Measurements from ENCODE around the gene DYSF.
"Not testable (repeated sequence)": the region's sequence is repeated elsewhere in the genome, so short reads cannot be mapped to it uniquely, and the experiment has no call there.

DYSF gene

DNA sequence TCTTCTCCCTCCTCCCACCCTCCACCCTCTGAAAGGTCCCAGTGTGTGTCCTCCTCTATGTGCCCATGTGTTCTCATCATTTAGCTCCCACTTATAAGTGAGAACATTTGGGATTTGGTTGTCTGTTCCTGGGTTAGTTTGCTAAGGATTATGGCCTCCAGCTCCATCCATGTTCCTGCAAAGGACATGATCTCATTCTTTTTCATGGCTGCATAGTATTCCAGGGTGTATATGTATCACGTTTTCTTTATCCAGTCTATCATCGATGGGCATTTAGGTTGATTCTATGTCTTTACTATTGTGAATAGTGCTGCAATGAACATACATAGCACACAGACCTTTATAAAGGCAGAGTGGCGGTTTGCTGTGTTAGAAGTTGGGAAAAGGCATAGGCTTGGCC lies 38.2 kb downstream of the DYSF start:
- no CpG with 5 or more reads among the region's 3 CpGs for WGBS, 2 donors (ENCODE audit: extremely low coverage in 2 of 2, insufficient read length in 2 of 2, insufficient replicate concordance in 1 of 2)
- not testable (repeated sequence) for H2AFZ ChIP-seq (ENCODE audit: low read length); H3K4me3 ChIP-seq (ENCODE audit: low read length in 2 of 2); H3K36me3 ChIP-seq (replicated peaks in 1 of 2; ENCODE audit: control insufficient read depth in 2 of 2, insufficient read depth in 2 of 2, low read length in 2 of 2); H3K27ac ChIP-seq (replicated peaks; ENCODE audit: low read length); H3K27me3 ChIP-seq (ENCODE audit: control insufficient read depth in 3 of 3, insufficient read depth in 3 of 3, low read depth in 1 of 3, low read length in 3 of 3); H3K14ac ChIP-seq (ENCODE audit: low read length); H2BK12ac ChIP-seq (ENCODE audit: low read length); H3K79me1 ChIP-seq (ENCODE audit: low read depth, low read length); H3K23ac ChIP-seq (ENCODE audit: low read depth, low read length, poor library complexity); H3K18ac ChIP-seq (ENCODE audit: low read length); H3K9me3 ChIP-seq (replicated peaks in 1 of 2; ENCODE audit: control insufficient read depth in 2 of 2, insufficient read depth in 1 of 2, low read depth in 1 of 2, low read length in 2 of 2); H3K4me1 ChIP-seq (ENCODE audit: control insufficient read depth in 2 of 2, insufficient read depth in 1 of 2, low read depth in 1 of 2, low read length in 2 of 2); H2AK5ac ChIP-seq (ENCODE audit: low read depth, low read length); H3K9ac ChIP-seq (ENCODE audit: low read depth, low read length, poor library complexity); H3K4ac ChIP-seq (ENCODE audit: low read length); H2BK5ac ChIP-seq (ENCODE audit: low read length); H2BK120ac ChIP-seq (ENCODE audit: low read depth, low read length); DNase-seq (ENCODE audit: low spot score); H3K4me2 ChIP-seq (ENCODE audit: insufficient read depth, low read length, poor library complexity, severe bottlenecking); H2BK15ac ChIP-seq (ENCODE audit: low read length); H4K91ac ChIP-seq (ENCODE audit: low read depth, low read length, poor library complexity); H4K8ac ChIP-seq (ENCODE audit: low read depth, low read length)

DNA sequence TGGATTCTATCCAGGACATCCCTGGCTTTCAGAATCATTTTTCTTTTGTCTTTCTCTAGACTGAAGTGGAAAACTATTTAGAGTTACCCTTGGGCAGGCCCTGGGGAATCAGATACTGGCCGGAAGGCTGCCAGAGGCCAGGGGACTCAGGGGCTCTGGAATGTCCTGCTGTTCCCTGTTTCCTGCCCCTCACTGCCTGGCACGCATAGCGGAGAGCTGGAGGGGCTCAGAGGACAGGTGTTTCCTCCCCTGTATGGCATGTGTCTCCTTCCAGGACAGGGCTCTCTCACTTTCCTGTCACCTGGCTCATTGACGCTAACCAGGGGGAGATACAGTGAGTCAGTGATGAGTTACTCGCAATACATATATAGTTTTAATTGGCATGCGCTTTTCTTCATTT lies 38.8 kb downstream of the DYSF start:
- no peak overlapping the region for H3K27ac ChIP-seq (replicated peaks; ENCODE audit: low read length)

DNA sequence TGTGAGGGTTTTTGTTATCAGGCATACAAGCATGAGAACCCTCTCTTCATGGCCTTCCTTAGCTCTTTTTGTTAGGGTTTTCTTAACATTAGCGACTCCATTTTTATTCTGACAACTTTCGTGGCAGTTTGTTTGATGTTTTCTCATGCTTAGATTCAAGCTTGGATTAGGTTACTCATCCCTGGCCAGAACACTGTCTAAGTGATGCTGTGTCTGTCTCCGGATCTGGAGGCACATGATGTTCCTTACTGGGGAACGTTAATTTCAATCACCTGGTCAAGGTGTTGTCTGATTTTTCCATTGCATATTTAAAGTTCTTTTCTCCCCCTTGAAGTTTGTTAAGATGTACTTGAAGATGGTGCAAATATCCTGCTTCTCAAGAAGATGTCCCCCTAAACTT lies 40.7 kb downstream of the DYSF start:
- H3K79me1 ChIP-seq (ENCODE audit: low read depth, low read length) = no peaks in the 10 kb centered on the region
- no peak overlapping the region for H3K23ac ChIP-seq (ENCODE audit: low read depth, low read length, poor library complexity)
- no peak overlapping the region for H2BK15ac ChIP-seq (ENCODE audit: low read length)
- no peak overlapping the region for H3K27ac ChIP-seq (replicated peaks; ENCODE audit: low read length)
- H3K36me3 ChIP-seq (replicated peaks in 1 of 2; ENCODE audit: control insufficient read depth in 2 of 2, insufficient read depth in 2 of 2, low read length in 2 of 2) = no peaks in the 10 kb centered on the region
- DNase-seq (ENCODE audit: low spot score) = no peak
- H4K91ac ChIP-seq (ENCODE audit: low read depth, low read length, poor library complexity) = no peak overlapping the region
- no peak overlapping the region for H2BK12ac ChIP-seq (ENCODE audit: low read length)
- no peaks in the 10 kb centered on the region for H3K9me3 ChIP-seq (replicated peaks in 1 of 2; ENCODE audit: control insufficient read depth in 2 of 2, insufficient read depth in 1 of 2, low read depth in 1 of 2, low read length in 2 of 2)
- no peaks in the 10 kb centered on the region for H3K27me3 ChIP-seq (ENCODE audit: control insufficient read depth in 3 of 3, insufficient read depth in 3 of 3, low read depth in 1 of 3, low read length in 3 of 3)
- H2BK5ac ChIP-seq (ENCODE audit: low read length) = no peak overlapping the region
- H3K18ac ChIP-seq (ENCODE audit: low read length) = no peak overlapping the region
- H3K4me1 ChIP-seq (ENCODE audit: control insufficient read depth in 2 of 2, insufficient read depth in 1 of 2, low read depth in 1 of 2, low read length in 2 of 2) = peaks cover 7 to 17% of the 10 kb centered on the region in 2 donors
- H4K8ac ChIP-seq (ENCODE audit: low read depth, low read length) = no peak overlapping the region
- H2AFZ ChIP-seq (ENCODE audit: low read length) = no peak overlapping the region
- WGBS, 2 donors (ENCODE audit: extremely low coverage in 2 of 2, insufficient read length in 2 of 2, insufficient replicate concordance in 1 of 2) = no CpG with 5 or more reads among the region's 4 CpGs
- no peak overlapping the region for H3K9ac ChIP-seq (ENCODE audit: low read depth, low read length, poor library complexity)
- no peak overlapping the region for H2AK5ac ChIP-seq (ENCODE audit: low read depth, low read length)
- no peak overlapping the region for H3K4ac ChIP-seq (ENCODE audit: low read length)
- no peak overlapping the region for H3K4me2 ChIP-seq (ENCODE audit: insufficient read depth, low read length, poor library complexity, severe bottlenecking)
- H2BK120ac ChIP-seq (ENCODE audit: low read depth, low read length) = no peak overlapping the region
- H3K4me3 ChIP-seq (ENCODE audit: low read length in 2 of 2) = no peak overlapping the region
- no peak overlapping the region for H3K14ac ChIP-seq (ENCODE audit: low read length)

More for the DNA sequence above, 38.8 kb downstream of the DYSF start:
- no peak overlapping the region for H2BK12ac ChIP-seq (ENCODE audit: low read length)
- H3K79me1 ChIP-seq (ENCODE audit: low read depth, low read length) = no peaks in the 10 kb centered on the region
- no peak overlapping the region for H2BK5ac ChIP-seq (ENCODE audit: low read length)
- WGBS, 2 donors (ENCODE audit: extremely low coverage in 2 of 2, insufficient read length in 2 of 2, insufficient replicate concordance in 1 of 2) = no CpG with 5 or more reads among the region's 6 CpGs
- H3K9ac ChIP-seq (ENCODE audit: low read depth, low read length, poor library complexity) = no peak overlapping the region
- H3K36me3 ChIP-seq (replicated peaks in 1 of 2; ENCODE audit: control insufficient read depth in 2 of 2, insufficient read depth in 2 of 2, low read length in 2 of 2) = no peaks in the 10 kb centered on the region
- no peak overlapping the region for H4K91ac ChIP-seq (ENCODE audit: low read depth, low read length, poor library complexity)
- no peak overlapping the region for H3K23ac ChIP-seq (ENCODE audit: low read depth, low read length, poor library complexity)
- no peaks in the 10 kb centered on the region for H3K27me3 ChIP-seq (ENCODE audit: control insufficient read depth in 3 of 3, insufficient read depth in 3 of 3, low read depth in 1 of 3, low read length in 3 of 3)
- no peak overlapping the region for H2AK5ac ChIP-seq (ENCODE audit: low read depth, low read length)
- H3K4me1 ChIP-seq (ENCODE audit: control insufficient read depth in 2 of 2, insufficient read depth in 1 of 2, low read depth in 1 of 2, low read length in 2 of 2) = peaks cover 3 to 9% of the 10 kb centered on the region in 2 donors
- no peak overlapping the region for H3K4ac ChIP-seq (ENCODE audit: low read length)
- no peak for DNase-seq (ENCODE audit: low spot score)
- H4K8ac ChIP-seq (ENCODE audit: low read depth, low read length) = no peak overlapping the region
- no peak overlapping the region for H2BK120ac ChIP-seq (ENCODE audit: low read depth, low read length)
- no peak overlapping the region for H2BK15ac ChIP-seq (ENCODE audit: low read length)
- H3K14ac ChIP-seq (ENCODE audit: low read length) = no peak overlapping the region
- no peak overlapping the region for H2AFZ ChIP-seq (ENCODE audit: low read length)
- H3K9me3 ChIP-seq (replicated peaks in 1 of 2; ENCODE audit: control insufficient read depth in 2 of 2, insufficient read depth in 1 of 2, low read depth in 1 of 2, low read length in 2 of 2) = no peaks in the 10 kb centered on the region
- H3K4me3 ChIP-seq (ENCODE audit: low read length in 2 of 2) = no peak overlapping the region
- no peak overlapping the region for H3K4me2 ChIP-seq (ENCODE audit: insufficient read depth, low read length, poor library complexity, severe bottlenecking)
- H3K18ac ChIP-seq (ENCODE audit: low read length) = no peak overlapping the region

DNA sequence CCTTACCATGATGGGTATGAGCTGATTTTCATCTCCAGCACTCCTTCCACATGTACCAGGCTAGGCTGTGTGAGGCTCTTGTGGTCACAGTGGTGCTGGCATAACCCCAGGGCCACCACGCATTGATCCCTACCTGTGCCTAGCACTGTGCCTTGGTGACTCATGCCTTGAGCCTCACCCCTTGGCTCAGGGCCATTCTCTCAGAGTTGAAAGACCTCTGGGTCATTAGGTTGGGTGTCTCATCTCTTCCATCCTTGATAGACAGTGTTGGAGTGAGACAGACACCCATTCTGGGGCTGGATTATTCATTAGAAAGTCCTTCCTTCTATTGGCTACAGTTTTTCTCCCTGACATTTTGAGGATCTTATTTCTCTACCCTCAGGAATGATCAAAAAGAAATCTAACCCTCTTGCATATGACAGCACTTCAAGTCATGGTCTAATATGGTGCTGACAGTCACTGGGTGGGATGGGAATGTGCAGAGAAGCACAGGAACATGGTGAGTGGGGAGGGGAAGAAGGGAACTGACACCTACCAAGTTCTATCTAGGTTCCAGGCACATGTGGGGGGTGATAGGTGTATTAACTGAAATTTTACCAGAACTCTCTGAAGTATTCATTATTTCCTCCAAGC lies 41.3 kb downstream of the DYSF start:
- H2AK5ac ChIP-seq (ENCODE audit: low read depth, low read length) = no peak overlapping the region
- H2BK120ac ChIP-seq (ENCODE audit: low read depth, low read length) = no peak overlapping the region
- no peak for DNase-seq (ENCODE audit: low spot score)

More for the DNA sequence above, 41.3 kb downstream of the DYSF start:
- Histone ChIP-seq H3K4me1 (ENCODE audit: control insufficient read depth in 2 of 2, insufficient read depth in 1 of 2, low read depth in 1 of 2, low read length in 2 of 2) (peaks cover 7 to 17% of the 10 kb centered on the region in 2 donors), H2BK5ac (ENCODE audit: low read length) (no peak overlapping the region), H2BK12ac (ENCODE audit: low read length) (no peak overlapping the region), H4K8ac (ENCODE audit: low read depth, low read length) (no peak overlapping the region), H3K36me3 (replicated peaks in 1 of 2; ENCODE audit: control insufficient read depth in 2 of 2, insufficient read depth in 2 of 2, low read length in 2 of 2) (no peaks in the 10 kb centered on the region), H2AFZ (ENCODE audit: low read length) (no peak overlapping the region), H3K4me2 (ENCODE audit: insufficient read depth, low read length, poor library complexity, severe bottlenecking) (no peak overlapping the region), H3K27me3 (ENCODE audit: control insufficient read depth in 3 of 3, insufficient read depth in 3 of 3, low read depth in 1 of 3, low read length in 3 of 3) (no peaks in the 10 kb centered on the region), H2BK15ac (ENCODE audit: low read length) (no peak overlapping the region), H3K4me3 (ENCODE audit: low read length in 2 of 2) (no peak overlapping the region), H3K23ac (ENCODE audit: low read depth, low read length, poor library complexity) (no peak overlapping the region), H4K91ac (ENCODE audit: low read depth, low read length, poor library complexity) (no peak overlapping the region), H3K9me3 (replicated peaks in 1 of 2; ENCODE audit: control insufficient read depth in 2 of 2, insufficient read depth in 1 of 2, low read depth in 1 of 2, low read length in 2 of 2) (no peaks in the 10 kb centered on the region), H3K79me1 (ENCODE audit: low read depth, low read length) (no peaks in the 10 kb centered on the region), H3K4ac (ENCODE audit: low read length) (no peak overlapping the region), H3K9ac (ENCODE audit: low read depth, low read length, poor library complexity) (no peak overlapping the region), H3K14ac (ENCODE audit: low read length) (no peak overlapping the region), H3K27ac (replicated peaks; ENCODE audit: low read length) (no peak overlapping the region), H3K18ac (ENCODE audit: low read length) (no peak overlapping the region)
- WGBS, 2 donors (ENCODE audit: extremely low coverage in 2 of 2, insufficient read length in 2 of 2, insufficient replicate concordance in 1 of 2) = no CpG with 5 or more reads among the region's 1 CpG
